MM.1S (cell line): ENCODE data around the gene CLCC1.

Experiments
- EZH2 ChIP-seq: fragments of 300-600 bp; sonication (generic); optimal IDR thresholded peaks from 2 replicates; pipeline ENCODE3; 2017; ENCODE audit warnings: low read depth, mild to moderate bottlenecking, antibody characterized with exemption, low read length, mixed read lengths
- EZH2phosphoT487 ChIP-seq: fragments of 300-600 bp; sonication (generic); IDR thresholded peaks from 2 replicates; pipeline ENCODE4 v1.6.1; 2018; ENCODE audit warnings: antibody characterized with exemption, low read length
- TF ChIP-seq, protein P1 (sequence below): fragments of 300-600 bp; sonication (generic); IDR thresholded peaks from 2 replicates; pipeline ENCODE4 v1.5.1; 2016; ENCODE audit warnings: antibody characterized with exemption, low read length, mixed read lengths

DNA sequence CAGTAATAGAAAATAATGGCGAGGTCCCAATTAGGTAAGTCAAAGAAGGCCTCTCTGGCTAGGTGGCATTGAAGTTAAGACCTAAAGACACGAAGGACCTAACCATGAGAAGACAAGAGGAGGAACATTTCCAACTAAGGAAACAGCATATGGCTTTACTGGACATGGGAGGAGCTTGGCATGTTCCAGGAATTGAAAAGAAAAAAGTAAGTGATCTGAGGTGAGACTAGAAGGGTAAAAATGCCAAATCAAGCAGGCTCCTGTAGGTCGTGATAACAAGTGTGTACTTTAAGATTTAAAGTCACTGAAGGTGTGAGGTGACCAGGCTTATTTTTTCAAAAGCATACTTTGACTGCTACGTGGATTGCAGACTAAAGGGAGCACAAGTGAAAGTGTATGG lies 13.4 kb upstream of the CLCC1 start:
- TF ChIP-seq, protein P1, sequence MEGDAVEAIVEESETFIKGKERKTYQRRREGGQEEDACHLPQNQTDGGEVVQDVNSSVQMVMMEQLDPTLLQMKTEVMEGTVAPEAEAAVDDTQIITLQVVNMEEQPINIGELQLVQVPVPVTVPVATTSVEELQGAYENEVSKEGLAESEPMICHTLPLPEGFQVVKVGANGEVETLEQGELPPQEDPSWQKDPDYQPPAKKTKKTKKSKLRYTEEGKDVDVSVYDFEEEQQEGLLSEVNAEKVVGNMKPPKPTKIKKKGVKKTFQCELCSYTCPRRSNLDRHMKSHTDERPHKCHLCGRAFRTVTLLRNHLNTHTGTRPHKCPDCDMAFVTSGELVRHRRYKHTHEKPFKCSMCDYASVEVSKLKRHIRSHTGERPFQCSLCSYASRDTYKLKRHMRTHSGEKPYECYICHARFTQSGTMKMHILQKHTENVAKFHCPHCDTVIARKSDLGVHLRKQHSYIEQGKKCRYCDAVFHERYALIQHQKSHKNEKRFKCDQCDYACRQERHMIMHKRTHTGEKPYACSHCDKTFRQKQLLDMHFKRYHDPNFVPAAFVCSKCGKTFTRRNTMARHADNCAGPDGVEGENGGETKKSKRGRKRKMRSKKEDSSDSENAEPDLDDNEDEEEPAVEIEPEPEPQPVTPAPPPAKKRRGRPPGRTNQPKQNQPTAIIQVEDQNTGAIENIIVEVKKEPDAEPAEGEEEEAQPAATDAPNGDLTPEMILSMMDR, result no peak
- TF ChIP-seq EZH2phosphoT487, result no peak
- TF ChIP-seq EZH2, result no peak
